HL-60 (cell line): Measurements from ENCODE around the gene OR2T6.

Source experiments
- DNase-seq, 2 experiments: peaks; one replicate each; pipeline ENCODE4 v3.0.0-alpha.2; 2010 to 2020; ENCODE audit warnings: low read depth in 1 of 2, low spot score in 1 of 2
- H3K27ac ChIP-seq: fragments of 250-450 bp; sonication (Bioruptor Pico); replicated peaks from 2 replicates; pipeline ENCODE4 v1.5.1; 2020; ENCODE audit warnings: mild to moderate bottlenecking, moderate library complexity
- H3K27me3 ChIP-seq: fragments of 250-450 bp; sonication (Bioruptor Pico); 2 replicates; pipeline ENCODE4 v1.5.1; 2021; ENCODE audit warnings: mild to moderate bottlenecking, moderate library complexity; ENCODE audit not compliant: insufficient read depth, poor library complexity, severe bottlenecking
- H3K4me3 ChIP-seq: replicated peaks from 2 replicates; pipeline ENCODE4 v1.5.1; 2011; ENCODE audit warnings: mild to moderate bottlenecking, control low read depth, low read length; ENCODE audit not compliant: insufficient read depth
- GABPA ChIP-seq: IDR thresholded peaks from 2 replicates; pipeline ENCODE4 v1.6.1; 2012; ENCODE audit warnings: low read depth
- POLR2AphosphoS5 ChIP-seq: IDR thresholded peaks from 2 replicates; pipeline ENCODE4 v1.6.1; 2012; ENCODE audit warnings: low read depth
- REST ChIP-seq: IDR thresholded peaks from 2 replicates; pipeline ENCODE4 v1.6.1; 2012; ENCODE audit warnings: low read depth; ENCODE audit not compliant: insufficient replicate concordance
- SPI1 ChIP-seq: IDR thresholded peaks from 2 replicates; pipeline ENCODE4 v1.6.1; 2012; ENCODE audit warnings: low read depth, mild to moderate bottlenecking, borderline replicate concordance
- TF ChIP-seq, protein P1 (sequence below): IDR thresholded peaks from one replicate; pipeline ENCODE4 v1.5.1; 2011; ENCODE audit warnings: low read length, control low read depth, inconsistent platforms; ENCODE audit not compliant: insufficient read depth

OR2T6 gene

GRCh38 chr1:248404024-248404423 is 28.5 kb downstream of the OR2T6 start:
- no peaks in the 10 kb centered on the region for H3K27me3 ChIP-seq
- H3K4me3 ChIP-seq = no peak overlapping the region
- H3K27ac ChIP-seq = no peak overlapping the region
- peak in 1 of 2 experiments; percentile 47 for DNase-seq
- TF ChIP-seq POLR2AphosphoS5 (no peak), GABPA (no peak), SPI1 (no peak), REST (no peak)
- TF ChIP-seq, protein P1, sequence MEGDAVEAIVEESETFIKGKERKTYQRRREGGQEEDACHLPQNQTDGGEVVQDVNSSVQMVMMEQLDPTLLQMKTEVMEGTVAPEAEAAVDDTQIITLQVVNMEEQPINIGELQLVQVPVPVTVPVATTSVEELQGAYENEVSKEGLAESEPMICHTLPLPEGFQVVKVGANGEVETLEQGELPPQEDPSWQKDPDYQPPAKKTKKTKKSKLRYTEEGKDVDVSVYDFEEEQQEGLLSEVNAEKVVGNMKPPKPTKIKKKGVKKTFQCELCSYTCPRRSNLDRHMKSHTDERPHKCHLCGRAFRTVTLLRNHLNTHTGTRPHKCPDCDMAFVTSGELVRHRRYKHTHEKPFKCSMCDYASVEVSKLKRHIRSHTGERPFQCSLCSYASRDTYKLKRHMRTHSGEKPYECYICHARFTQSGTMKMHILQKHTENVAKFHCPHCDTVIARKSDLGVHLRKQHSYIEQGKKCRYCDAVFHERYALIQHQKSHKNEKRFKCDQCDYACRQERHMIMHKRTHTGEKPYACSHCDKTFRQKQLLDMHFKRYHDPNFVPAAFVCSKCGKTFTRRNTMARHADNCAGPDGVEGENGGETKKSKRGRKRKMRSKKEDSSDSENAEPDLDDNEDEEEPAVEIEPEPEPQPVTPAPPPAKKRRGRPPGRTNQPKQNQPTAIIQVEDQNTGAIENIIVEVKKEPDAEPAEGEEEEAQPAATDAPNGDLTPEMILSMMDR = no peak

DNA sequence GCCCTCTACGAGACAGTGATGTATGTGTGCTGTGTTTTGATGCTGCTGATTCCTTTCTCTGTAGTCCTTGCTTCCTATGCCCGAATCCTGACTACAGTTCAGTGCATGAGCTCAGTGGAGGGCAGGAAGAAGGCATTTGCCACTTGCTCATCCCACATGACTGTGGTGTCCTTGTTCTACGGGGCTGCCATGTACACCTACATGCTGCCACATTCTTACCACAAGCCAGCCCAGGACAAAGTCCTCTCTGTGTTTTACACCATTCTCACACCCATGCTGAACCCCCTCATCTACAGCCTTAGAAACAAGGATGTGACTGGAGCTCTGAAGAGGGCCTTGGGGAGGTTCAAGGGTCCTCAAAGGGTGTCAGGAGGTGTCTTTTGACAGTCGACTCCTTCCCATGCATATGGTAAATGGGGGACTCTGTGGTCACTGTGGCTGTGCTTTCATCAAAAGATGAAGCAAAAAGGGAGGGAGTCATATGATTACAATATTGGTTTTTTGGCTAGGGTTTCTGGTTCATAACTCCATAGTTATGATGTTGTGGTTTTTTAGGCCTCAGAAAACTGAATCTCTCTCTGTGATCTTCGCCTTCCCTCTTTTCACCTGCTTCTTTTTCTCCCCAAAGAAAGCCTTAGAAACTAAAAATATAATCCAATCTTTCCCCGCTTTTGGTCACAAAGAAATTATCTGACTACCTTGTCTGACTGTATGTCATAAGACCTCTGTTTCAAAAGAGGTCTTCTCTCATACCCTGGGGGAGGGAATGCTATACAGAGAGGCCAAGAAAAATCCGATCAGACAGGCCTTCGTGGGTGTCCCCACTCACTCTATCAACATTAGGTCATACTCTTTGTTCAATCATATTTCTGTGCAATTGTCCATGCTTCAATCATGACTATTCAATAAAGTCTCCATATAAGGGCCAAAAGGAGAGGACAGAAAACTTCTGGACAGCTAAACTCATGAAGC is 31.5 kb downstream of the OR2T6 start:
- no peak for DNase-seq

More for the DNA sequence above, 31.5 kb downstream of the OR2T6 start:
- H3K4me3 ChIP-seq = no peak overlapping the region
- TF ChIP-seq, protein P1 = no peak
- TF ChIP-seq SPI1 = no peak
- no peak for TF ChIP-seq POLR2AphosphoS5
- TF ChIP-seq GABPA = no peak
- no peak for TF ChIP-seq REST
- H3K27ac ChIP-seq = no peak overlapping the region
- H3K27me3 ChIP-seq = no peaks in the 10 kb centered on the region
